Aorta (tissue), 5 donors: ENCODE results near the gene CCDC171. TPM values are rescaled to one million over a fixed set of nuclear protein-coding genes. Genes with fewer than 3 reads are reported as not detected.

Experiments
- ATAC-seq: fragments of 200-7000 bp; cut with Tn5 transposase; one replicate; pipeline ENCODE4 v1.9.1; 2022; ENCODE audit warnings: moderate library complexity; ENCODE audit not compliant: low FRiP score
- DNase-seq, 2 donors: peaks; one replicate each; pipeline ENCODE4 v3.0.0-alpha.2; 2020
- H3K27ac ChIP-seq, 2 donors: one replicate each; pipeline ENCODE4 v1.5.1; 2013; ENCODE audit warnings: low read length in 2 of 2, mild to moderate bottlenecking in 2 of 2, moderate library complexity in 2 of 2, control low read depth in 1 of 2, inconsistent platforms in 1 of 2, low read depth in 1 of 2
- H3K27me3 ChIP-seq, 2 donors: one replicate each; pipeline ENCODE4 v1.6.1; 2013; ENCODE audit warnings: control low read depth in 1 of 2, low read length in 1 of 2, mild to moderate bottlenecking in 1 of 2, moderate library complexity in 1 of 2; ENCODE audit not compliant: insufficient read depth in 2 of 2, control insufficient read depth in 1 of 2
- H3K36me3 ChIP-seq, 2 donors: one replicate each; pipeline ENCODE4 v1.6.1; 2013; ENCODE audit warnings: control low read depth in 1 of 2, low read length in 1 of 2, mild to moderate bottlenecking in 1 of 2; ENCODE audit not compliant: insufficient read depth in 2 of 2, control insufficient read depth in 1 of 2
- H3K4me1 ChIP-seq, 2 donors: one replicate each; pipeline ENCODE4 v1.6.1; 2013; ENCODE audit warnings: low read length in 2 of 2, control low read depth in 1 of 2, mild to moderate bottlenecking in 1 of 2, moderate library complexity in 1 of 2; ENCODE audit not compliant: insufficient read depth in 2 of 2, control insufficient read depth in 1 of 2
- H3K4me3 ChIP-seq, 2 donors: one replicate each; pipeline ENCODE4 v1.5.1; 2013; ENCODE audit warnings: low read length in 2 of 2, control low read depth in 1 of 2, mild to moderate bottlenecking in 1 of 2
- H3K9me3 ChIP-seq: one replicate; pipeline ENCODE4 v1.6.1; 2013; ENCODE audit warnings: mild to moderate bottlenecking, low read length; ENCODE audit not compliant: control insufficient read depth
- WGBS, 2 donors: extraction: QIAGEN DNeasy Blood & Tissue Kit; methylation state at CpG; one replicate each; pipeline ENCODE4 v1.1.7; 2013; 5-methylcytosine and 5-hydroxymethylcytosine counted together
- intact Hi-C, 2 donors: fragments of 100-400 bp; cut with DNase I; formaldehyde crosslinking; loops; one replicate each; pipeline versions ENCODE4 v1.14.2 to v1.15.0; 2022
- polyA plus RNA-seq, 2 donors: library from polyadenylated mRNA; stranded (reverse); fragments of 200-250 nt; gene quantifications; one replicate each; pipeline ENCODE4 v1.2.3, GENCODE V29; 2013
- total RNA-seq, 2 donors: library from RNA; stranded (reverse); fragmentation: NEBNext Ultra II Directional; extraction: Animal tissue kit (Norgen Biotek cat#: 25700); gene quantifications; one replicate each; pipeline ENCODE4 v1.2.1, GENCODE V29; 2021
- donor health status: healthy with polysubstance abuse.
- donor health status: Bipolar disorder and iron deficiency.
- donor health status: DM: no; HTN: no; CAD: no.
- donor health status: DM: no; HTN: no; CAD: no.
- donor health status: DM: yes; HTN: yes; CAD: no.

CCDC171 gene
- total and polyA plus RNA-seq, 4 donors: 0.13 to 5.4 (median 3.1) TPM

- intact Hi-C loops: no loop called here
- 7 to 17% methylated on average over 5 of the region's 5 CpGs for WGBS, 2 donors
- no peak for DNase-seq
- no peaks in the 10 kb centered on the region for H3K27me3 ChIP-seq
- no peak overlapping the region for H3K4me3 ChIP-seq
- no peak for ATAC-seq
- H3K36me3 ChIP-seq: no peaks in the 10 kb centered on the region
- no peaks in the 10 kb centered on the region for H3K9me3 ChIP-seq
- no peaks in the 10 kb centered on the region for H3K4me1 ChIP-seq
- no peak overlapping the region for H3K27ac ChIP-seq
Measured at GRCh38 chr9:15722888-15723287, 170.0 kb downstream of the CCDC171 start.

DNA sequence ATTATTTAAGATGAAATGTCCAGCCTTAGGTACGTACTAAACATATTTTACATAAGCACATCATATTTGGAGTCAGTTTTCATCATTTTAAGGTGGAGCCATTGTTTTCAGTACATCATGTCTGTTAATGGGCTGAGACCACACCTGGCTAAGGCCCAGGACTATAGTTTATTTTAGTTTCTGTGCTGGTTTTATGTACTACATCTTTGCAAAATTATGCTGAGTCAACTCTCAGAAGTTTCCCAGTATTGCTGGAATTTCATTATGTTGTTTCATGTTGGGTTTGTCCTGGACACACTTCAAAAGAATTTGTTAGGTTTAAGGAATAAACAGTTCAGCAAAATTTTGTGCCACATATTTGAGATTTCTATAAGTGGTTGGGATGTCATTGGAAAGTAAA lies 171.2 kb downstream of the CCDC171 start:
- ATAC-seq: no peak
- H3K36me3 ChIP-seq: no peaks in the 10 kb centered on the region
- no peaks in the 10 kb centered on the region for H3K27me3 ChIP-seq
- no peaks in the 10 kb centered on the region for H3K9me3 ChIP-seq
- no peak for DNase-seq
- intact Hi-C loops: no loop called here
- H3K27ac ChIP-seq: no peak overlapping the region
- H3K4me1 ChIP-seq: no peaks in the 10 kb centered on the region
- H3K4me3 ChIP-seq: no peak overlapping the region
- WGBS, 2 donors: 68% methylated on average over 1 of the region's 1 CpG

DNA sequence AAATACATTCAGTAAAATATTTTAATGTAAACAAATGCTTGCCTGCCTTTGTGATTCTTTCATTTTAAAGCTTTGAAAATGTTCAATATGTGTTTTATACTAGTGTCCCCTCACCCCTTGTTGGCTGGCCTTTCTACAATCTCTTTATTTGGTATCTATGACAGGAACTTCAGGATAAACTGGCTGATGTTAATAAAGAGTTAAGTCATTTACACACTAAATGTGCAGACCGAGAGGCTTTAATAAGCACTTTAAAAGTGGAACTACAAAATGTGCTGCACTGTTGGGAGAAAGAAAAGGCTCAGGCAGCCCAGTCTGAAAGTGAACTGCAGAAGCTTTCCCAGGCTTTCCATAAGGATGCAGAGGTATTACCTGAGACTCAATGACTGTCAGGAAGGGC lies 171.8 kb downstream of the CCDC171 start:
- Histone ChIP-seq H3K9me3 (no peaks in the 10 kb centered on the region), H3K4me1 (no peaks in the 10 kb centered on the region), H3K36me3 (no peaks in the 10 kb centered on the region), H3K4me3 (no peak overlapping the region), H3K27ac (no peak overlapping the region), H3K27me3 (no peaks in the 10 kb centered on the region)
- ATAC-seq: no peak
- 7 to 10% methylated on average over 1 of the region's 1 CpG for WGBS, 2 donors
- intact Hi-C loops: no loop called here
- no peak for DNase-seq

- DNase-seq (no peak), ATAC-seq (no peak)
- H3K4me1 ChIP-seq: no peaks in the 10 kb centered on the region
- no peaks in the 10 kb centered on the region for H3K36me3 ChIP-seq
- H3K4me3 ChIP-seq: no peak overlapping the region
- H3K9me3 ChIP-seq: no peaks in the 10 kb centered on the region
- no peak overlapping the region for H3K27ac ChIP-seq
- no peaks in the 10 kb centered on the region for H3K27me3 ChIP-seq
- 86 to 98% methylated on average over 1 of the region's 1 CpG for WGBS, 2 donors
- intact Hi-C loops: no loop called here
Measured at GRCh38 chr9:15725953-15726352, 173.1 kb downstream of the CCDC171 start.

- no peak overlapping the region for H3K27ac ChIP-seq
- WGBS, 2 donors: 84 to 86% methylated on average over 2 of the region's 2 CpGs
- no peaks in the 10 kb centered on the region for H3K4me1 ChIP-seq
- ATAC-seq (no peak), DNase-seq (no peak)
- no peaks in the 10 kb centered on the region for H3K27me3 ChIP-seq
- H3K36me3 ChIP-seq: no peaks in the 10 kb centered on the region
- H3K4me3 ChIP-seq: no peak overlapping the region
- no peaks in the 10 kb centered on the region for H3K9me3 ChIP-seq
- intact Hi-C loops: no loop called here
Measured at GRCh38 chr9:15729507-15729906, 176.7 kb downstream of the CCDC171 start.

GRCh38 chr9:15735083-15735857 lies 182.4 kb downstream of the CCDC171 start:
- 31 to 33% methylated on average over 5 of the region's 5 CpGs for WGBS, 2 donors
- ATAC-seq: no peak
- no peaks in the 10 kb centered on the region for H3K36me3 ChIP-seq
- H3K4me3 ChIP-seq: no peak overlapping the region
- H3K9me3 ChIP-seq: no peaks in the 10 kb centered on the region
- no peaks in the 10 kb centered on the region for H3K27me3 ChIP-seq
- intact Hi-C loops: no loop called here
- no peaks in the 10 kb centered on the region for H3K4me1 ChIP-seq
- no peak for DNase-seq
- no peak overlapping the region for H3K27ac ChIP-seq

DNA sequence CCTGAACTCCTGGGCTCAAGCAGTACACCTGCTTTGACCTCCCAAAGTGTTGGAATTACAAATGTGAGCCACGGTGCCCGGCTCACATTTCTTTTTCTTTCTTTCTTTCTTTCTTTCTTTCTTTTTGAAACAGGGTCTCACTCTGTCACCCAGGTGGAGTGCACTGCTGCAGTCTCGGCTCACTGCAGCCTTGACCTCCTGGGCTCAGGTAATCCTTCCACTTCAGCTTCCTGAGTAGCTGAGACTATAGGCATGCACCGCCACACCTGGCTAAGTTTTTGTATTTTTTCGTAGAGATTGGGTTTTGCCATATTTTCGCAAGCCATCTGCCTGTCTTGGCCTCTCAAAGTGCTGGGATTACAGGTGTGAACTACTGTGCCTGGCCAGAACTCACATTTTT lies 183.7 kb downstream of the CCDC171 start:
- DNase-seq (no peak), ATAC-seq (no peak)
- 97 to 98% methylated on average over 6 of the region's 6 CpGs for WGBS, 2 donors
- no peaks in the 10 kb centered on the region for H3K27me3 ChIP-seq
- no peaks in the 10 kb centered on the region for H3K9me3 ChIP-seq
- H3K4me1 ChIP-seq: no peaks in the 10 kb centered on the region
- H3K4me3 ChIP-seq: no peak overlapping the region
- intact Hi-C loops: no loop called here
- no peak overlapping the region for H3K27ac ChIP-seq
- no peaks in the 10 kb centered on the region for H3K36me3 ChIP-seq

- intact Hi-C loops: no loop called here
- no peaks in the 10 kb centered on the region for H3K36me3 ChIP-seq
- 3 to 13% methylated on average over 1 of the region's 1 CpG for WGBS, 2 donors
- ATAC-seq: no peak
- no peak overlapping the region for H3K27ac ChIP-seq
- no peak overlapping the region for H3K4me3 ChIP-seq
- H3K4me1 ChIP-seq: no peaks in the 10 kb centered on the region
- H3K9me3 ChIP-seq: no peaks in the 10 kb centered on the region
- no peaks in the 10 kb centered on the region for H3K27me3 ChIP-seq
- DNase-seq: no peak
Measured at GRCh38 chr9:15738011-15738410, 185.2 kb downstream of the CCDC171 start.

GRCh38 chr9:15741015-15741414 lies 188.2 kb downstream of the CCDC171 start:
- ATAC-seq: no peak
- intact Hi-C loops: no loop called here
- 47% methylated on average over 2 of the region's 2 CpGs for WGBS, 2 donors
- no peak overlapping the region for H3K27ac ChIP-seq
- DNase-seq: no peak
- H3K9me3 ChIP-seq: no peaks in the 10 kb centered on the region
- H3K4me3 ChIP-seq: no peak overlapping the region
- H3K27me3 ChIP-seq: no peaks in the 10 kb centered on the region
- no peaks in the 10 kb centered on the region for H3K36me3 ChIP-seq
- H3K4me1 ChIP-seq: no peaks in the 10 kb centered on the region
